OCI-LY1 (cell line): ENCODE data around the gene PSMA6.

ENCODE experiments used
- H2AFZ ChIP-seq: fragments of 200-600 bp; sonication (generic), shearing (Covaris generic); 2 replicates; pipeline ENCODE4 v1.6.0; 2014; ENCODE audit warnings: antibody characterized with exemption, mild to moderate bottlenecking, low read length
- H3F3A ChIP-seq: fragments of 200-600 bp; sonication (generic), shearing (Covaris generic); 2 replicates; pipeline ENCODE4 v1.6.0; 2014; ENCODE audit warnings: mild to moderate bottlenecking, antibody characterized with exemption, low read length, moderate library complexity; ENCODE audit not compliant: insufficient read depth
- H3K27ac ChIP-seq: fragments of 200-600 bp; sonication (generic); 2 replicates; pipeline ENCODE4 v1.5.1; 2014; ENCODE audit warnings: low read length, mixed run types, mild to moderate bottlenecking, low read depth; ENCODE audit not compliant: poor library complexity, severe bottlenecking
- H3K27me3 ChIP-seq: fragments of 200-600 bp; sonication (generic); 2 replicates; pipeline ENCODE4 v1.6.0; 2014; ENCODE audit warnings: antibody characterized with exemption, mild to moderate bottlenecking, low read length, moderate library complexity; ENCODE audit not compliant: insufficient read depth
- H3K36me3 ChIP-seq: fragments of 200-600 bp; sonication (generic); 2 replicates; pipeline ENCODE4 v1.6.1; 2014; ENCODE audit warnings: mild to moderate bottlenecking, antibody characterized with exemption, low read length, moderate library complexity, mixed read lengths; ENCODE audit not compliant: insufficient read depth
- H3K4me1 ChIP-seq: fragments of 200-600 bp; sonication (generic); 2 replicates; pipeline ENCODE4 v1.5.1; 2014; ENCODE audit warnings: mild to moderate bottlenecking, low read length, moderate library complexity; ENCODE audit not compliant: insufficient read depth, severe bottlenecking
- H3K4me2 ChIP-seq: fragments of 200-600 bp; sonication (generic), shearing (Covaris generic); 2 replicates; pipeline ENCODE4 v1.6.1; 2014; ENCODE audit warnings: low read length
- H3K4me3 ChIP-seq: fragments of 200-600 bp; sonication (generic); 2 replicates; pipeline ENCODE4 v1.5.1; 2014; ENCODE audit warnings: low read length, low read depth, mild to moderate bottlenecking, mixed read lengths; ENCODE audit not compliant: poor library complexity, severe bottlenecking
- H3K79me2 ChIP-seq: fragments of 200-600 bp; shearing (Covaris generic); 2 replicates; pipeline ENCODE4 v1.6.1; 2016; ENCODE audit warnings: mixed run types, low read length, mixed read lengths; ENCODE audit not compliant: insufficient read depth
- H3K9ac ChIP-seq: fragments of 200-600 bp; sonication (generic), shearing (Covaris generic); 2 replicates; pipeline ENCODE4 v1.6.1; 2014; ENCODE audit warnings: mild to moderate bottlenecking, low read length, mixed read lengths
- H3K9me2 ChIP-seq: fragments of 200-600 bp; sonication (generic), shearing (Covaris generic); 2 replicates; pipeline ENCODE4 v1.6.1; 2014; ENCODE audit warnings: low read depth, mild to moderate bottlenecking, low read length, mixed read lengths
- H3K9me3 ChIP-seq: fragments of 200-600 bp; shearing (Covaris generic); 2 replicates; pipeline ENCODE4 v1.6.1; 2014; ENCODE audit warnings: low read length, mixed read lengths
- H4K20me1 ChIP-seq: fragments of 200-600 bp; sonication (generic), shearing (Covaris generic); 2 replicates; pipeline ENCODE4 v1.6.0; 2016; ENCODE audit warnings: mild to moderate bottlenecking, low read length; ENCODE audit not compliant: insufficient read depth
- EZH2 ChIP-seq: fragments of 200-600 bp; sonication (generic), shearing (Covaris generic); IDR thresholded peaks from 2 replicates; pipeline ENCODE4 v1.8.0; 2017; ENCODE audit warnings: borderline replicate concordance, mixed run types, mild to moderate bottlenecking, antibody characterized with exemption, low read length, moderate library complexity, mixed read lengths
- TF ChIP-seq, protein P1 (sequence below): fragments of 200-600 bp; sonication (generic), shearing (Covaris generic); IDR thresholded peaks from 2 replicates; pipeline ENCODE4 v1.5.1; 2017; ENCODE audit warnings: mild to moderate bottlenecking, antibody characterized with exemption, low read length, moderate library complexity, mixed read lengths

Gene PSMA6

GRCh38 chr14:35366521-35366976, 74.4 kb downstream of the PSMA6 start:
- no peaks in the 10 kb centered on the region for H4K20me1 ChIP-seq
- H3K9ac ChIP-seq: no peak overlapping the region
- no peak for TF ChIP-seq EZH2
- TF ChIP-seq, protein P1, sequence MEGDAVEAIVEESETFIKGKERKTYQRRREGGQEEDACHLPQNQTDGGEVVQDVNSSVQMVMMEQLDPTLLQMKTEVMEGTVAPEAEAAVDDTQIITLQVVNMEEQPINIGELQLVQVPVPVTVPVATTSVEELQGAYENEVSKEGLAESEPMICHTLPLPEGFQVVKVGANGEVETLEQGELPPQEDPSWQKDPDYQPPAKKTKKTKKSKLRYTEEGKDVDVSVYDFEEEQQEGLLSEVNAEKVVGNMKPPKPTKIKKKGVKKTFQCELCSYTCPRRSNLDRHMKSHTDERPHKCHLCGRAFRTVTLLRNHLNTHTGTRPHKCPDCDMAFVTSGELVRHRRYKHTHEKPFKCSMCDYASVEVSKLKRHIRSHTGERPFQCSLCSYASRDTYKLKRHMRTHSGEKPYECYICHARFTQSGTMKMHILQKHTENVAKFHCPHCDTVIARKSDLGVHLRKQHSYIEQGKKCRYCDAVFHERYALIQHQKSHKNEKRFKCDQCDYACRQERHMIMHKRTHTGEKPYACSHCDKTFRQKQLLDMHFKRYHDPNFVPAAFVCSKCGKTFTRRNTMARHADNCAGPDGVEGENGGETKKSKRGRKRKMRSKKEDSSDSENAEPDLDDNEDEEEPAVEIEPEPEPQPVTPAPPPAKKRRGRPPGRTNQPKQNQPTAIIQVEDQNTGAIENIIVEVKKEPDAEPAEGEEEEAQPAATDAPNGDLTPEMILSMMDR: no peak
- no peak overlapping the region for H3K4me2 ChIP-seq
- no peak overlapping the region for H3K4me3 ChIP-seq
- H3F3A ChIP-seq: no peaks in the 10 kb centered on the region
- no peaks in the 10 kb centered on the region for H3K79me2 ChIP-seq
- H3K36me3 ChIP-seq: no peaks in the 10 kb centered on the region
- H3K27ac ChIP-seq: no peak overlapping the region
- H3K9me3 ChIP-seq: 0 out of 2 replicates have a peak, but pooled peaks cover 4% of the 10 kb centered on the region
- peaks cover 12% of the 10 kb centered on the region for H3K4me1 ChIP-seq
- no peak overlapping the region for H2AFZ ChIP-seq
- H3K9me2 ChIP-seq: no peaks in the 10 kb centered on the region
- H3K27me3 ChIP-seq: peaks cover 8% of the 10 kb centered on the region; the same call in 1 of the 2 replicates

DNA sequence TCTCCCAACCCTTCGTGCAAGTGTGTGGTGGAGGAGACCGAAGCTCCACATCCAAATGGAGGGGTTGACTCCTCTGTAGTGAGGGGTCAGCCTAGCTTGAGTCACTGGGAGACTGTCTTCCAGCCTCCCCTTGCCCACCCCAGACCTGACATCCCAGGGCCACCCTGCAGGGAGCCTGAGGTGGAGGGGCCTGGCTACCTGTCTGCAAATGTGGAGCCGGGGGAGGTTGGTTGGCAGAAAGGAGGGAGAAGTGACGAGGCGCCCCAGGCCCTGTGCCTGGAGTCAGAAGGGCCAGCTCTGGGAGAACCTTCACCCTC, 74.8 kb downstream of the PSMA6 start:
- H4K20me1 ChIP-seq: no peaks in the 10 kb centered on the region
- no peaks in the 10 kb centered on the region for H3K79me2 ChIP-seq
- H3K9ac ChIP-seq: no peak overlapping the region
- H3K4me2 ChIP-seq: no peak overlapping the region
- no peaks in the 10 kb centered on the region for H3K36me3 ChIP-seq
- H3K4me1 ChIP-seq: peaks cover 12% of the 10 kb centered on the region
- no peaks in the 10 kb centered on the region for H3K9me2 ChIP-seq
- H3K27me3 ChIP-seq: peaks cover 8% of the 10 kb centered on the region; the same call in 1 of the 2 replicates
- no peak overlapping the region for H3K27ac ChIP-seq
- H2AFZ ChIP-seq: no peak overlapping the region
- TF ChIP-seq, protein P1: no peak
- no peak for TF ChIP-seq EZH2
- H3K4me3 ChIP-seq: no peak overlapping the region
- no peaks in the 10 kb centered on the region for H3F3A ChIP-seq
- H3K9me3 ChIP-seq: 0 out of 2 replicates have a peak, but pooled peaks cover 4% of the 10 kb centered on the region
